ENCODE data around the gene EZR.

- TF ChIP-seq CTCF (IDR thresholded peaks at IDR 0.05; ENCODE audit: control extremely low read depth in 1 of 3, insufficient read depth in 1 of 3, low read depth in 1 of 3, low read length in 3 of 3) (no peak), POLR2A (IDR thresholded peaks at IDR 0.05; ENCODE audit: control extremely low read depth in 1 of 2, low read depth in 2 of 2, low read length in 2 of 2) (no peak), USF2 (IDR thresholded peaks at IDR 0.05; ENCODE audit: low read length) (no peak), CEBPB (IDR thresholded peaks at IDR 0.05; ENCODE audit: low read depth, low read length) (no peak), TBP (IDR thresholded peaks at IDR 0.05; ENCODE audit: low read depth, low read length) (no peak), ZNF274 (IDR thresholded peaks at IDR 0.05; ENCODE audit: borderline replicate concordance, extremely low read depth, low read length) (no peak), FOSL1 (IDR thresholded peaks at IDR 0.05; ENCODE audit: insufficient read depth, low read depth, low read length) (no peak), EZH2 (IDR thresholded peaks at IDR 0.05; ENCODE audit: low read depth, low read length, severe bottlenecking) (no peak)
Measured at GRCh38 chr6:158854214-158855101, 35.3 kb upstream of the EZR start.
